Chondrocyte (in vitro differentiated cells): ENCODE data around the gene EFCC1. TPM values are rescaled to one million over a fixed set of nuclear protein-coding genes. Genes with fewer than 3 reads are reported as not detected.

Experiments
- DNase-seq: peaks from one replicate; pipeline ENCODE4 v3.0.0; 2021; ENCODE audit warnings: mixed read lengths, low spot score
- H3K27ac Mint-ChIP-seq: one replicate; pipeline ENCODE4 v1.8.0; 2021; ENCODE audit warnings: mild to moderate bottlenecking, moderate library complexity, mixed read lengths; ENCODE audit not compliant: unreplicated experiment
- H3K27me3 Mint-ChIP-seq: 2 replicates; pipeline ENCODE4 v1.8.0; 2021; ENCODE audit warnings: low read depth, mixed read lengths
- H3K36me3 Mint-ChIP-seq: 2 replicates; pipeline ENCODE4 v1.8.0; 2021; ENCODE audit warnings: low read depth, mixed read lengths
- H3K4me1 Mint-ChIP-seq: 2 replicates; pipeline ENCODE4 v1.8.0; 2021; ENCODE audit warnings: low read depth, mild to moderate bottlenecking, mixed read lengths
- H3K4me3 Mint-ChIP-seq: one replicate; pipeline ENCODE4 v1.8.0; 2021; ENCODE audit warnings: mild to moderate bottlenecking, moderate library complexity, mixed read lengths; ENCODE audit not compliant: unreplicated experiment
- H3K9me3 Mint-ChIP-seq: 2 replicates; pipeline ENCODE4 v1.8.0; 2021; ENCODE audit warnings: low read depth, mixed read lengths
- total RNA-seq: library from RNA; stranded (reverse); gene quantifications from 3 replicates; pipeline ENCODE4 v1.2.1, GENCODE V29; 2021
- TF ChIP-seq, protein P1 (sequence below): fragments of 200-600 bp; sonication (generic); IDR thresholded peaks from 2 replicates; pipeline ENCODE4 v1.5.0; 2021; ENCODE audit warnings: antibody characterized with exemption, mild to moderate bottlenecking, moderate library complexity

The EFCC1 gene
- total RNA-seq, 1 donor from 2014 or later = not detected

DNA sequence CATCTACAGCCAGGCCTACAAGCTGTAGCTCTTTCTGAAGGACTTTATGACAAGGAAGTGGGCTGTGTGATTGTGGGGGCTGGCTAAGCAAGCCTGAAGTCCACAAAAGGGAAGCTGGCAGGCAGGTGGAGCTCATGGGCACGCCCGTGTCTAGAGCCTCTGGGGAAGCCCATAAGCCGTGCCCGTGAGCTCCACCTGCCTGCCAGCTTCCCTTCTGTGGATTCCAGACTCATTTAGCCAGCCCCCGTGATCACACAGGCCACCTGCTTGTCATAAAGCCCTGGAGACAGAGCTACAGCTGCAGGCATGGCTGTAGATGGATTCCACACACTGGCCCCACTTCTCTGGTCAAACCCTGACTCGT lies 15.2 kb downstream of the EFCC1 start:
- H3K4me3 Mint-ChIP-seq = no peak overlapping the region
- TF ChIP-seq, protein P1, sequence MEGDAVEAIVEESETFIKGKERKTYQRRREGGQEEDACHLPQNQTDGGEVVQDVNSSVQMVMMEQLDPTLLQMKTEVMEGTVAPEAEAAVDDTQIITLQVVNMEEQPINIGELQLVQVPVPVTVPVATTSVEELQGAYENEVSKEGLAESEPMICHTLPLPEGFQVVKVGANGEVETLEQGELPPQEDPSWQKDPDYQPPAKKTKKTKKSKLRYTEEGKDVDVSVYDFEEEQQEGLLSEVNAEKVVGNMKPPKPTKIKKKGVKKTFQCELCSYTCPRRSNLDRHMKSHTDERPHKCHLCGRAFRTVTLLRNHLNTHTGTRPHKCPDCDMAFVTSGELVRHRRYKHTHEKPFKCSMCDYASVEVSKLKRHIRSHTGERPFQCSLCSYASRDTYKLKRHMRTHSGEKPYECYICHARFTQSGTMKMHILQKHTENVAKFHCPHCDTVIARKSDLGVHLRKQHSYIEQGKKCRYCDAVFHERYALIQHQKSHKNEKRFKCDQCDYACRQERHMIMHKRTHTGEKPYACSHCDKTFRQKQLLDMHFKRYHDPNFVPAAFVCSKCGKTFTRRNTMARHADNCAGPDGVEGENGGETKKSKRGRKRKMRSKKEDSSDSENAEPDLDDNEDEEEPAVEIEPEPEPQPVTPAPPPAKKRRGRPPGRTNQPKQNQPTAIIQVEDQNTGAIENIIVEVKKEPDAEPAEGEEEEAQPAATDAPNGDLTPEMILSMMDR = no peak
- no peaks in the 10 kb centered on the region for H3K36me3 Mint-ChIP-seq
- H3K27ac Mint-ChIP-seq = no peak overlapping the region
- DNase-seq = no peak
- peaks cover 5% of the 10 kb centered on the region for H3K27me3 Mint-ChIP-seq
- no peaks in the 10 kb centered on the region for H3K9me3 Mint-ChIP-seq
- peaks cover 5% of the 10 kb centered on the region for H3K4me1 Mint-ChIP-seq

DNA sequence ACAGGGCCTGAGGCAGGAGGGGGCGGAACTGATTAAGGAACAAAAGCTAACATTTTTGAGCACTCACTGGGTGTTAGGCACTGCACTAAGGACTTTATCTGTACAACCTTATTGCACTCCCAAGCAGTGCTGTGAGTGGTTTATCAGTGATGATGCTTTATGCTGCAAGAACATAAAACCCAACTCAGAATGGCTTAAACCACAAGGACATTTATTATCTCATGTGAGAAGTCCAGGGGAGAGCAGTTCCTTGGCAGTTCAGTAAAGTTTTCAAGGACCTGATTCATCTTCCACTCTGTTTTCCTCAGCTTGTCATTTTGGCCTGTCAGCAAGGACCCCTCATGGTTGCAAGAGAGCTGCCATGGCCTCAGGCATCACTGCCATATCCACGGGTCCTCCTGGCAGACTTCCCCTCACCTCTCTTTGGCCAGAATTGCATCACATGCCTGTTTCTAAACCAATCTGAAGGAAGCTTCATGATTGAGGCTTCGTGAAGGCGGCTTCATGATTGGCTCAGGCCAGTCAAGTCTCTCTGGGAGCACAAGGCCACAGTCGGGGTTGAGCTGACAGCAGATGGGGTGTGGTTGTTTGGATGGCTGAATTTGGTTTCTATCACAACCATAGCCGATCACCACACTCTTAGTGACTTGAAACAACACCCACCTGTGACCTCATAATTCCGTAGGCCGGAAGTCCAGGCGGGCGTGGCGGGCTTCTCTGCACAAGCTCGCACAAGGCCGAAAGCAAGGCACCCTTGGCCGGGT lies 15.8 kb downstream of the EFCC1 start:
- TF ChIP-seq, protein P1 = no peak
- no peak for DNase-seq
- H3K27ac Mint-ChIP-seq = no peak overlapping the region
- no peak overlapping the region for H3K4me3 Mint-ChIP-seq
- H3K9me3 Mint-ChIP-seq = no peaks in the 10 kb centered on the region
- peaks cover 5% of the 10 kb centered on the region for H3K27me3 Mint-ChIP-seq
- H3K4me1 Mint-ChIP-seq = peaks cover 5% of the 10 kb centered on the region
- no peaks in the 10 kb centered on the region for H3K36me3 Mint-ChIP-seq

DNA sequence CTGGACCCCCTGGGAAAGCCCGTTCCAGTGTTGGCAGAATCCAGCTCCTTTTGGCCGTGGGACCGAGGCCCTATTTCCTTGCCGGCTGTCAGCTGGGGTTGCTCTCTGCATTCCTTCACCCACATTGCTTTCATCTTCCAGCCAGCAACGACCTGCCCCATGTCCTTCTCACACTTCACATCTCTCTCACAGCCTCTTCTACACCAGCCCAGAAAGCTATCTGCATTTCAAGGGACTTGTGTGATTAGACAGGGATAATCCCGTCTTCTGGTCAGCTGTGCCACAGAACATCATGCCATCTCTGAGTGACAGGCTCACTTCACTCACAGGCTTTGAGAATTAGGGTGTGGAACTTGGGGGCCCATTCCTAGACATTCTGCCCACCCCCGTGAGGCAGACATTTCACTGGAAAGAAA lies 16.4 kb downstream of the EFCC1 start:
- peaks cover 5% of the 10 kb centered on the region for H3K4me1 Mint-ChIP-seq
- peak; percentile 35 for DNase-seq
- no peak overlapping the region for H3K4me3 Mint-ChIP-seq

DNA sequence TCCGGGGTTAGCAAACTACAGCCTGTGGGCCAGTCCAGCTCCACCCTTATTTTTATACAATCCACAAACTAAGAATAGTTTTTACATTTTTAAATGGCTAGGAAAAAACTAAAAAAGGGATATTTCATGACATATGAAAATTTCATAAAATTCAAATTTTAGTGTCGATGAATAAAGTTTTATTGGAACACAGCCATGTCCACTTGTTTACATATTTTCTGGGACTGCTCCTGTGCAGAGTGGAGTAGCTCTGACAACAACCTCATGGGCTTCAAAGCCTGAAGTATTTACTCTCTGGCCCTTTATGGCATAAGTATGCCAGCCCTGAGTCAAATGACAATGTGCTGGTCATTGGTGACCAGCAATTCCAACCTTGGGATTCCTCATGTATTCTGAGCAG lies 17.2 kb downstream of the EFCC1 start:
- TF ChIP-seq, protein P1 = no peak
- no peak overlapping the region for H3K4me3 Mint-ChIP-seq
- H3K36me3 Mint-ChIP-seq = no peaks in the 10 kb centered on the region
- no peak overlapping the region for H3K27ac Mint-ChIP-seq
- H3K9me3 Mint-ChIP-seq = peaks cover 2% of the 10 kb centered on the region
- H3K27me3 Mint-ChIP-seq = peaks cover 5% of the 10 kb centered on the region
- DNase-seq = no peak
- H3K4me1 Mint-ChIP-seq = peaks cover 5% of the 10 kb centered on the region

More for the DNA sequence above, 16.4 kb downstream of the EFCC1 start:
- no peaks in the 10 kb centered on the region for H3K36me3 Mint-ChIP-seq
- H3K27me3 Mint-ChIP-seq = peaks cover 5% of the 10 kb centered on the region
- no peaks in the 10 kb centered on the region for H3K9me3 Mint-ChIP-seq
- TF ChIP-seq, protein P1 = no peak
- H3K27ac Mint-ChIP-seq = no peak overlapping the region

DNA sequence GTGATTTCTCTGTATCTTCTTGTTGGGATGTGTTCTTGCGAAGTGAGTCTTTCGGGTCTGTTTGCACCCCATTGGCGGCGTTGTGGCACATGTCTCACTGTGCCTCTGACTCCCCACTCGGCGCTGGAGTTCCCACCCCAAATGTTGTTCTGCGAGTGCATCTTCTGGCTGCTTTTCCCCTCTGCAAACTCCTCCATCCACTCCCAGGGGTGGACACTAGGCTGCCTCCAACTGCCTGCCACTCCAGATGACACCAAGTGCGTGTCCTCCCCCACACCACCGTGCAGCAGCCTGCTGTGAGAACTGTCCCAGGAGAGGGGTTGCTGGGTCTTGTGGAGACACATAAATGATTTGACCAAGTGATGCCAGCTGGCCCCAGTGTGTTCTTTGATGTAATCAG lies 17.6 kb downstream of the EFCC1 start:
- no peak overlapping the region for H3K4me3 Mint-ChIP-seq
- peaks cover 5% of the 10 kb centered on the region for H3K27me3 Mint-ChIP-seq
- H3K9me3 Mint-ChIP-seq = peaks cover 2% of the 10 kb centered on the region
- DNase-seq = peak; percentile 54
- peaks cover 5% of the 10 kb centered on the region for H3K4me1 Mint-ChIP-seq
- H3K36me3 Mint-ChIP-seq = no peaks in the 10 kb centered on the region
- TF ChIP-seq, protein P1 = no peak
- H3K27ac Mint-ChIP-seq = no peak overlapping the region
